Cerebellar nuclear complex (tissue), 1 donor: ENCODE measurements around the gene KCNH2.
"Not testable (repeated sequence)": the region's sequence is repeated elsewhere in the genome, so short reads cannot be mapped to it uniquely, and the experiment has no call there.

Source experiments
- DNase-seq, 2 experiments: peaks; one replicate each; lab custom pipeline; 2025; lab: John Stamatoyannopoulos, UW

The KCNH2 gene

DNA sequence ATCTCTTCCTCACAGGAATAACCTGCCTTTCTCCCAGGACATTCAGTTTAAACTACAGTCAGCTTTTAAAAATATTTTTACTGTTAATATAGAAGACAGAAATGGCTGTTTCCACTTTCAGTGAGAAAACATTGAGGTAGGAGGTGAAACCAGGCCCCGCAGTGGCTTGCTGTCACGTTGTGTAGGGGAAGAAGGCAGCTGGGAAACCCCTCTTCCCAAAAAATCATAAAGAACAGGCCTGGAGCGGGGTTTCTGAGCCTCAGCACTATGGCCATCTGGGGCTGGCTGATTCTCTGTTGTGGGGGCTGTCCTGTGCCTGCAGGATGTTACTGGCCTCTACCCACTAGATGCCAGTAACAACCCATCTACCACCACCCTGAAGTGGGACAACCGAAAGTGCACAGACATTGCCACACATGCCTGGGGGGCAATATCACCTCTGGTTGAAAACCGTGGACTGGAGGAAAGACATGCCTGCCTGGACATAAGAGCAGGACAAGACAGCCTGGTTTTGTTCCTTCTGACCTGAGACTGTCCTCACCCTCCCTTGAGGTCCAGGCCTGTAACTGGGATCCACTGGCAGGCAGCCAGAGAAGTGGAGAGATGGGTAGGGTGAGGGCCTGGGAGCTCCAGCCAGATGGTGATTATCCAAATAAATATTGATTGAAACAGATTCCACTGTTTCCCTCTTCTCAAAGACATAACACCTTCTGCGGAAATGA is 43.9 kb downstream of the KCNH2 start:
- DNase-seq = no peak

DNA sequence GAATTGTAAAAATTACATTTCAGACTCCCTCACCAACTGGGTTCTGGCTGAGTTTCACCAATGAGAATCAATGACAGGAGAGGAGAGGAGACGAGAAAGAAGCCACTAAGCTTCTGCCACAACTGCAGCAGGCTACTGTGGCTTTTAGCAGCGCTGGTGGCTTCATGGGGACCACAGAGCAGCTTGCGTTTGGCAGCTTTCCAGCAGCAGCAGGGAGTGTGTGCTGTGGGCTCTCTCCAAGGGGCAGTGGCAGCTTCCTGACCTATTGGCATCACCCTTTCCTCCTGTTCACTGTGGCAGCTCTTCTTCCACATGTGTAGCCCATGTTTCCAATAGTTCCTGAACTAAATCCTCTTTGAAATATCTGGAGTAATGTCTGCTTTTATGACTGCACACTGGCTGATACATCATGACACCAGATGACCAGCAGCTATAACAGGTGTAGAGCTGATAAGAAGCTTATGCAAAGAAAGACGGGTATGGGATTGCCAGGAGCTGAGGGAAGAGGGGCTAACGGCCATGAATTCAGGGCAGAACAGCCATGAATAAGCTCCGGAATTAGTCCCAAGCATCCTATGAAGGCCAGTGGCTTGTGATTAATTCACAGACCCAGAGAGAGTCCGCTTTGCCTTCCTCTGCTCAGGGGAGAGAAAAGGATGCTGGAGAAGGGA is 46.8 kb downstream of the KCNH2 start:
- DNase-seq = no peak

DNA sequence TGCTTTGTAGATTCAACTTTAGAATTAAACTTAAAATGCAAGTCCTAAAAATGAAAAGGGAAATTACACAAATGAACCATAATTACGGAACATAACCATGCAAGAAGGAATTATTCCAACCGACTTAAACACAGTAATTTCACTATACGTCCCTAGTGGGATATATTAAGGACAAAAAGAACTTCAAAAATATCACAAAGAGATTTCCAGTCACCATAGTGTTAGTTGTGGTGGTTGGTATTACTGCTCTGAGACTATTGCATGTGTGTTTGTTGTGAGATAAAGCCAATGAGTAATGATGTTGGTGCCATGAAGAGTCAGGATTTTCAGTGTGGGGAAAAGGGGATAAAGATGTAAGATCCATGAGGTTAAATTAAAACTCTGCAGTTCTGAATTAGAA is 49.6 kb downstream of the KCNH2 start:
- no peak for DNase-seq

DNA sequence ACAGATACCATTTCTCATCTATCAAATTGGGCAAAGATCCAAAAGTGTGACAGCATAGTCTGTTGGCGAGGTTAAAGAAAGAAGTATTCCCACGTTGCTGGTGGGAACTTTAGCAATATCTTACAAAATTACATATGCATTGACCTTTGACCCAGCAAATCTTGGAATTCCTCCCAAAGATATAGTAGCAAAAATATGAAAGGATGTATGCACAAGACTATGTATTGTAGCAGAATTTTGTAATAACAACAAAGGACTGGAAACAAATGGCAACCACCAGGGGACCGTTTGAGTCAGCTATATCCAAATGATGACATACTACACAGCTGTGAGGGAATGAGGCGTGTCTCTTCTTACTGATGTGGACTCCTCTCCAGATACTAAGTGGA is 50.2 kb downstream of the KCNH2 start:
- no peak for DNase-seq

DNA sequence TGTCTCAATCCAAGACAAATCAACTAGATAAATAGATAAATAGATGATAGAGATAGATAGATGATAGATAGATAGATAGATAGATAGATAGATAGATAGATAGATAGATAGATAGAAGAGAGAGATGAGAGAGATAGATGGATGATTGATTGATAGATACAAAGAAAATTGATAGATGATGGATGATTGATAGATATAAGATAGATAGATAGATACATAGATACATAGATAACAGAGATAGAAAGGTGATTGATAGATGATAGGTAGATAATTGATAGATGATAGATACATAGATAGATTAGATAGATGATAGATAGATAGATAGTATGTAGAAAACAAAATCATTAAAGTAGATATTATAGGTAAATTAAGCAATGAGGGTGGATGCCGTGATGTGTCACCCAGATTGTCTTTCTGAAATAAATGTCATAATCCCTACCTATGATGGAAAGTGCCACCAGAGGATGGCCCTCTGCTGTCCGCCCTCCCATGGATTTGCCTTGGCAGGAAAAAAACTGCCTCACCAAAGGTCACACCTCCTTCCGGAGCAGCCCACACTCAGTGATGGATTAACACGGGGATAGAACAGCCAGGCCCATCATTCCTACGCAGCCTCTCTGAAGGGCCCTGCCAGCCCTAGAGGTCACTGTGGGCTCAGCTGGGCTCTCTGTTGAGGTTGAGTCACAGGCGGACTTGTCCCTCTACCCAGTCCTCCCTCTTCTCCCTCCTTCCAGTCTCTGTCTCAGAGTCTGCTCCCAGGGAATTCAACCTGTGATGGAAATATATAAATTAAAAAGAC is 50.8 kb downstream of the KCNH2 start:
- no peak for DNase-seq

DNA sequence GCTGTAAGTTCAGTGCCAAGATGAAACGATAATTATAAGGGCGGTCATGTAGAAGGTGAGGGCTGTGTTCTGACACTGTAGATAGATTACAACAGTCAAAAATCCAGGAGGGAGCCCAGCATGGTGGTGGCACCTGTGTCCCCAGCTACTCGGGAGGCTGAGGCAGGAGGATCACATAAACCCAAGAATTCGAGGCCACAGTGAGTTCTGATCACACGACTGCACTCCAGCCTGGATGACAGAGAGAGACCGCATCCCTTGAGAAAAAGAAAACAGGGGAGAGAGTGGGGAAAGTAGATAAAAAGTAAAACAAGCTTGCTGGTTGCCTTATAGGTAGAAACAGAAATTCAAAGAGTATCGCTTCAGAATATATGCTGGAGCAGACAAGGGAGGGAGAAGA is 52.1 kb downstream of the KCNH2 start:
- no peak for DNase-seq

DNA sequence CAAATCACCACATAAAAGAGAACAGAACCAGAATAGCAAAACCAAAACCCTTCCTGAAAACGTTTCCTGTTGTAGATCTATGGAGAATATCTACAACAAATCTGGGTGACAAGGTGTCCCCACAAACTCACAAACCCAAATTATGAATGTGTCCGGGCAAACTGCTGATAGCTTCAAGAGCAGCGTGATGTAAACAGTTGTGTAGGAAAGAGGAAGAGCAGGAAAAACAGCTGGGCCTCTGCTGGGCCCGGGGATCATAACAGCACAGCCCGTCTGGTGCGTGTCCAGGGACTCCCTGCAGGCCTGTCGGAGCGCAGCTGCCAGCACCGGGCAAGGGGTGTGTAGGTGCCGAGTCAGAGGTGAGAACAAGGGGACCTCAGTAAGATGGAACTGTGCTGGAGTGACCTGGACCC is 53.7 kb downstream of the KCNH2 start:
- no peak for DNase-seq

DNA sequence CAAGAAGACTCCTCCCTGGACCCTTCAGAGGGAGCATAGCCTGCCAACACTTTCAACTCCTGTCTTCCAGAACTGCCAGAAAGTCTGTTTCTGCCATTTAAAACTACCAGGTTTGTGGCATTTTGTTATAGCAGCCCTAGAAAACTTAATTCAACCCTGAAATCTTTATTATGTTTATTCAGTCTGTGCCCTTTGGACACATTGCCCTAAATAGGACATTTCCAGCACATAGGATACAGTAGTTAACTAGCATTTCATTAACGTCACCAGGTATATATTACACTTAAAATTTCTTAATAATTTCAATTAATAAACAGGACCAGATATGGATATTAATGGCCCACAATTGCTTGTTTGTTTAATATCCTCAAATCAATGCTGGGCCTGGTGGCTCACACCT is 54.3 kb downstream of the KCNH2 start:
- DNase-seq = no peak

DNA sequence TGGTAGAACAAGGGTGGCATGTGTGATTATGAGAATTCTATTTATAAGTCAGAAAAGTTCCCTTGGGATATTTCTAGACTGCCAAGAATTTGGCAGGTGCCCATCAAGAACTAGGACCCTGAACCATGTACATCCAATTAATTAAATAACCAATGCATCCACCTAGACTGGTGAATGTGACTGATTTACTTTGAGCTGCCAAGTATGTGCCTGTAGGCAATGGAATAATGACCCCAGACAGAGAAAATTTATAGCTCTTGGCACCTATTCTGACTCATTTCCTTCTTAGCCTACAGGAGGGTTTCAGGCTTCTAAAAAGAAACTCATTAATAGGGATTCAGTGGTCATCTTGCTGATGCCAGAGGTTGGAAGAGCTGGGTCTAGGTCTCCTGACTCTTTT is 54.9 kb downstream of the KCNH2 start:
- DNase-seq = no peak

DNA sequence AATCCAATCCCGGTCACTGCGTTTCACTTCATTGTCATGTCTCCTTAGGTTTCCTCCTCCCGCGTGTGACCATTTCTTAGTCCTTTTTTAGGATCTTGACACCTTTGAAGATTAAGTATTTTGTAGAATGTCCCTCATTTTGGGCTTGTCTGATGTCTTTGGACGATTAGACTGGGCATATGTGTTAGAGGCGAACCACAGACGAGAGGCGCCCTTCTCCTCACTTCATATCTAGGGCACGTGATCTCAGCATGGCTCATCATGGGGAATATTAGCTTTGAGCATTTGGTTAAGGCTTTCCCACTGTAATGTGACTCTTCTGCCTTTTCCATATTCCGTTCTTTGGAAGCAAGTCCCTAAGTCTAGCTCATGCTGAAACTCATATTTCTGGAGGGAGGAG is 59.0 kb downstream of the KCNH2 start:
- DNase-seq = no peak

DNA sequence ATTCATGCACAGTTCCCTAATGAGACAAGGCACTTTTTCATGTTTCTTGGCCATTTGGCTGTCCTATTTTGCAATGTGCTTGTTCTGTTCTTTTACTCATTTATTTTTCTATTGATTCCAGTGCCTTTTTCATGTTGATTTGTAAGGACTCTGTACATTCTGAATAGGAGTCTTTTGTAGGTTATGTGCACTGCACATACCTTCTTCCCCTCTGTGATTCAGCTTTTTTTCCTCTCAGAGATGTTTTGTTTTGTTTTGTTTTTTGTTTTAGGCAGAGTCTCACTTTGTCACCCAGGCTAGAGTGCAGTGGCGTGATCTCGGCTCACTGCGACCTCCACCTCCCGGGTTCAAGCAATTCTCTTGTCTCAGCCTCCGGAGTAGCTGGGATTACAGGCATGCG is 59.7 kb downstream of the KCNH2 start:
- no peak for DNase-seq

DNA sequence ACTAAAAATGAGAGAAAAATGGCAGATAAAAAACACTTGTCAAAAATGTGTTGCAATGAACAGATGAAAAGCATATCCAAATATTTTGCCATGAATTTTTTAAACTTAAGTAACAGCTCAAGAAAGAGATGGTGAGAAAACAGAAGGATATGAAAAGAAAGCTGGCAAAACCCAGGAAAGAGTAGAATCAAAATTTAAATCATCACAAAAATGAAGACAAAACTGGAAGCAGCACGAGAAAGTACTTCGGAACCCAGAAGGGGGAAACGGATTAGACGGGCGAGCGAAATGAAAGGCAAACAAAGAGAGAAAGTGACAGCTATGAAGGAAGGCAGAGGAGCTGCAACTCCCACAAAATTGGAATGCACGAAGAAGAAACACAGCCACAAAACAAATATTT is 60.2 kb downstream of the KCNH2 start:
- no peak for DNase-seq

DNA sequence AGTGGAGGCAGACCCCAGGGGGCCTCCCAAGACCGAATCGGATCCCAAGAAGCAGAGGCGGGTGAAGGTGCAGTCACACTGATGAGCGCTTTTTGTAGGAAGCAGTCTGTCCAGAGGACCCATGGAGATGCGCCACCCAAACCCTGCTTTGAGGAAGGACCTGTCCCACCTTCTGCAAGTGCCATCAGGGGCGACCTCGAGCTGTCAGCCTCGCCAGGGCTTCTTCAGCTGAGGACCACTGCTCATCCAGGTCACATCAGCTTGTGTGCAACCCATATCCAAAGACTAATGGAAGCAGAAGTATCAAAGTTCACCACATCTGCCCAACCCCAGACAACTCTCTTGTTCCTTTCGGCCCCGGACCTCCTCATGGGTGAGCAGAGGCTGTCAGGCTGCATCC is 61.5 kb downstream of the KCNH2 start:
- DNase-seq = no peak

DNA sequence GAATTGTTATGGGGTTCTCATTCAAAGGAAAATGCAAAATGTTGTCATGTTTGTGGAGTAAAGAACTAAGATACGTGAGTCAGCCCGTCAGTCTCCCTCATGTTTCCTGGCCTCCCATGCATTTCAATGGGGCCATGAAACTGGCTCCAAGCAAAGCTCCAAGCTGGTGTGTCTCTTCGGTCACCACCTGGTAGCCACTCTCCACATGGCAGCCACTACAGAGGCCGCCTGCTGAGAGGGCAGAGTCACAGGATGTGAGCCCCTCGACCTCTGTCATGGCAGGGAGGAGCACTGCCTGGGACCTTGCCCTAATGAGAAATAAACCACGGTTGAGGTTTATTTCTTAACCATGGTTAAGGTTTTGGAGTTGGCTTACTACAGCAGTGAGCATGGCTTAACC is 63.2 kb downstream of the KCNH2 start:
- DNase-seq = no peak

DNA sequence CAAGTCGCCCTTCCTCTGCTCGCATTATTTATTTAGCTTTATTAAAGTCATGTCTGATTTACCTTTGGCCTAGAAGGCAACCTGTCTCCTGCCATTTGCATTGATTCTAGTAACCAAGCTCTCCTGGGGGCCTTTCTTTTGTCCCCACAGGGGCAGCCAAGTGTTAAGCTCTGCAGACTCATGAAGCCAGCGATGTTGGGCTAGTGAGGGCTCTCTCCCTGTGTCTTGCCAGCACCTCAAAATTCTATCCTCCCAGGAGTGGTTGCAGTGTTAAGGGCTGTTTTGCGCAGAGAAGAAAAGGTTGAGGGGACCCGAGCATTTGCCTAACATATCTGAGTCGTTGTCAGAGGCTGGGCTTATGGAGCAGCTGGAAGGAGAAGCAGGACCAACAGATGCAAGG is 63.9 kb downstream of the KCNH2 start:
- DNase-seq = no peak

DNA sequence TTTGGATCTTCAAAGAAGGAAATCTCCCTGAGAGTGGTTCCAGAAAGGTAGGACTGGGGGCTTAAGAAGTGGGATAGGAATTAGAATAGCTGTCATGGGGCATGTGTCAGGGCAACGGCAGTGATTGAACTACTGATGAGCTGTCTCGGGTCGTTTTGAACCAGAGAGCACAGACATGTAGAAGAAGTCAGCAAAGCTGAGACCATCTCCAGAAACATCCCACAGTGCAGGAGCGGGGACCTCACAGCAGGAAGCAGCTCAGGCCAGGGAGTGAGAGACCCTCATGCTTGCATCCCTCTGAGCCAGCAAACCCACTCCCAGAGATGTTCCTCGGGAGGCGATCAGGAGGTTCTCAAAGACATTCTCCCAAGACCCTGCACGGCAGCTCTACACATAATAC is 65.7 kb downstream of the KCNH2 start:
- DNase-seq = no peak

DNA sequence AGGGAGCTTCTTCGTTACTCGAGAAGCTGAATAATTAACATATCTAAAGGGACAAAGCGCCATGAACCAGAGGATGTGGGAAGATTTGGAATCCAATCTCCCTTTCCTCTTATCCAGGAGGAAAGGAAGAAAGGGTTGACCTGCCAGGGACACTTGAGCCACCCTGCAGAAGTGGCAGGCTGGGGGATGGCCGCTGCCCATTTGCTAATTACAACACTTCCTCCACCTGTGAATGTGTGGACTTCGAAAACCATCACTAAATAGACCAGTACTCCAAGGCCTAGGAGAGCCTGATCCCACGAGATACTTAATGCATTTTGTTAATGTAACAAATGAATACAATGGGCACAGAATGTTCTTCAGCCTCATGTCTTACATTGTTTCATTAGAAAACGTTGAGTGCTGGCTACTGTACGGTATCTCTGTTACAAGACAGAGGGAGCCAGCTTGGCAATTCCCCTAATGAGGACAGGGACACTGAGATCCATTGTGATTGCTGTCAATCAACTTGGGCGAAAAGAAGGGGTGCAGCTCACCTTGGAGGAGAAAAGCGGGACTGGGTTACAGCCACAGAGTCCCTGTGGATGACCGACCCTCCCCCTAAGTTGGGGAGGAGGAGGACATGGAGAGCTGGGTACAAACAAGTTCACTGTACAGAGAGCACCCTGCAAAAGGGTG is 66.4 kb downstream of the KCNH2 start:
- DNase-seq = no peak

DNA sequence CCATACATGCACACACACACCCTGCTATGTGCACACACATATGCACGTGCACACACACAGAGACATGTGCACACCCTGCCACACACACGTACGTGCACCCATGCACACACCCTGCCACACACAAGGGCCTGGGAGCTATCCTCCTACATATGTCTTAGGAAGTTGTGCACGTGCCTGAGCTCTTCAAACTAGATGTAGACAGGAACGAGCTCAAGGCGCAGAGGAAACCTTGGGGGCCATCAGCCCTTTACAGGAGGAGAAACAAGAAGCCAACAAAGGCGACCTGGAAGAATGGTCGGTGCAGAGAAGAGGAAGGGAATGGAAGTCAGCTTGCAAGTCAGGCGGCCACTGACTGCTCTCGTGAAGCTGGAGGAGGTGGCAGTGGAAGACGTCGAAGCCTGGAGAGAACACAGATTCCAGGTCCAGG is 67.1 kb downstream of the KCNH2 start:
- no peak for DNase-seq

DNA sequence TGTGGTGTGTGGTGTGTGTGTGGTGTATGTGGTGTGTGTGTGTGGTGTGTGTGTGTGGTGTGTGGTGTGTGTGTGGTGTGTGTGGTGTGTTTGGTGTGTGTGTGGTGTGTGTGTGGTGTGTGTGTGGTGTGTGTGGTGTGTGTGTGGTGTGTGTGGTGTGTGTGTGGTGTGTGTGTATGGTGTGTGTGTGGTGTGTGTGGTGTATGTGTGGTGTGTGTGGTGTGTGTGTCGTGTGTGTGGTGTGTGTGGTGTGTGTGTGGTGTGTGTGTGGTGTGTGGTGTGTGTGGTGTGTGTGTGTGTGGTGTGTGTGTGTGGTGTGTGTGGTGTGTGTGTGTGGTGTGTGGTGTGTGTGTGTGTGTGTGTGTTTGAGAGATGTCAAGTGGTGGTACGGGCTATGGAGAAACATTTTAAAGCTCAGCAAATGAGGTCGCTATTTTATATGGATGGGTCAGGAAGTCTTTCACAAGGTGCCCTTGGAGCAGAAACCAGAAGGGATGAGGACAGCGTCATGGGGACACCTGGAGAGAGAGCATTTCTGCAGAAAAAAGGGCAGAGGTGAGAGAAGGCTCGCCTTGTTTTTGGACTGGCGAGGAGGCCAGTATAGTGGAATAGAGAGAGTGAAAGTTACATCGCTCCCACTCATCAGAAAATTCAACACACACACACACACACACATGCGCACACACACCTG is 67.7 kb downstream of the KCNH2 start:
- not testable (repeated sequence) for DNase-seq

DNA sequence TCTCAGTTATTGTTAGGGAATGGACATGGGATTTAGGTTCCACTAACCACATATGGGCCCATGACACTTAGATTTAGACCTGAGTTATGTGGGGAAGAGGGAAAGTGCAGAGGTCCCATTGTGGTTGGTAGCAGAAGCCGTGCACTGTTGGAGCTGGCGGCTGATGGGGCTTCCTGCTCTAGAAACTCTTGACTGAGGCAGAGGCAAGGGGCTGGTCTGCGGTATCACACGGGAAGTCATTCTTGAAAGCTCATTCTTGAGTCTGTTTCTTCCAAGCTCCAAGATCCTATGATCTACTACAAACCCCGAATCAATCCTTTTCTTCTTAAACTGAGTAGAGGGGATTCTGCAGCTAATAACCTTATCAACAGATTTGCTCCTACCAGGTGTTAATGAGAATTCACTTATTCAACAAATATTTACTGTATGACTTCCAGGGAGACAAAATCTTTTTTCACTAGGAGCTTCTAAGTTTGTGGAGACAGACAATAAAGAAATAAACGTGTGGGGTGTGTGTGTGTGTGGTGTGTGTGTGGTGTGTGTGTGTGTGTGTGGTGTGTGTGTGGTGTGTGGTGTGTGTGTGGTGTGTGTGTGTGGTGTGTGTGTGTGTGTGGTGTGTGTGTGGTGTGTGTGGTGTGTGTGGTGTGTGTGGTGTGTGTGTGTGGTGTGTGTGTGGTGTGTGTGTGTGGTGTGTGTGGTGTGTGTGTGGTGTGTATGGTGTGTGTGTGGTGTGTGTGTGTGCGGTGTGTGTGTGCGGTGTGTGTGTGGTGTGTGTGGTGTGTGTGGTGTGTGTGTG is 68.7 kb downstream of the KCNH2 start:
- DNase-seq = no peak

DNA sequence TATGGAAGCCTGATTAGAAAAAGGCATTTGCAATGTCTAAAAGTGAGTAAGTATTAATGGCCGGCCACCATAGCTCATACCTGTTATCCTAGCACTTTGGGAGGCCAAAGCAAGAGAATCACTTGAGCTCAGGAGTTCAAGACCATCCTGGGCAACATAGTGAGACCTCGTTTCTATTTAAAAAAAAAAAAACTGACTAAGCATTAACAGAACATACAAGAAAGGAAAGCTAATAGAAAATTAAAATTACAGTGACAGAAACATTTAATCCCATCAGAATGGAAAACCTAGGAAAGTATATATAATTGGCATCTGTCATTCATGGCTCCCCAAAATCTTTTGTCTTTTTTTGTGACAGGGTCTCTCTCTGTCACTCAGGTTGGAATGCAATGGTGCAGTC is 69.9 kb downstream of the KCNH2 start:
- no peak for DNase-seq
